Osteocyte (in vitro differentiated cells): ENCODE measurements around the gene RUNDC3A. TPM values are rescaled to one million over a fixed set of nuclear protein-coding genes. Genes with fewer than 3 reads are reported as not detected.
A peak's percentile ranks its signal among the peaks of the same experiment; 100 is the strongest.

Experiments used
- DNase-seq: peaks from one replicate; pipeline ENCODE4 v3.0.0; 2021; ENCODE audit warnings: mixed read lengths; ENCODE audit not compliant: unreplicated experiment; ENCODE audit errors: extremely low spot score
- H3K27ac Mint-ChIP-seq: one replicate; pipeline ENCODE4 v1.8.0; 2021; ENCODE audit warnings: mild to moderate bottlenecking, mixed read lengths; ENCODE audit not compliant: unreplicated experiment
- H3K27me3 Mint-ChIP-seq: one replicate; pipeline ENCODE4 v1.8.0; 2021; ENCODE audit warnings: mixed read lengths; ENCODE audit not compliant: unreplicated experiment
- H3K36me3 Mint-ChIP-seq: one replicate; pipeline ENCODE4 v1.8.0; 2021; ENCODE audit warnings: mixed read lengths; ENCODE audit not compliant: unreplicated experiment
- H3K4me1 Mint-ChIP-seq: one replicate; pipeline ENCODE4 v1.8.0; 2021; ENCODE audit warnings: mixed read lengths; ENCODE audit not compliant: unreplicated experiment
- H3K4me3 Mint-ChIP-seq: one replicate; pipeline ENCODE4 v1.8.0; 2021; ENCODE audit warnings: mild to moderate bottlenecking, moderate library complexity, mixed read lengths; ENCODE audit not compliant: unreplicated experiment
- H3K9me3 Mint-ChIP-seq: one replicate; pipeline ENCODE4 v1.8.0; 2021; ENCODE audit warnings: mixed read lengths; ENCODE audit not compliant: unreplicated experiment
- CTCF ChIP-seq: fragments of 200-600 bp; sonication (generic); IDR thresholded peaks from 2 replicates; pipeline ENCODE4 v1.5.0; 2021; ENCODE audit warnings: antibody characterized with exemption, mild to moderate bottlenecking, moderate library complexity
- total RNA-seq: library from RNA; stranded (reverse); gene quantifications from 2 replicates; pipeline ENCODE4 v1.2.1, GENCODE V29; 2021

RUNDC3A gene
- total RNA-seq, 1 donor from 2014 or later: 0.38 TPM

GRCh38 chr17:44320066-44320465 lies 11.7 kb downstream of the RUNDC3A start:
- Mint-ChIP-seq H3K27me3 (peaks cover 32% of the 10 kb centered on the region), H3K4me1 (peaks cover 20% of the 10 kb centered on the region), H3K36me3 (peaks cover 8% of the 10 kb centered on the region), H3K9me3 (no peaks in the 10 kb centered on the region), H3K27ac (no peak overlapping the region), H3K4me3 (no peak overlapping the region)
- no peak for DNase-seq
- TF ChIP-seq CTCF: no peak

GRCh38 chr17:44321246-44322120 lies 13.1 kb downstream of the RUNDC3A start:
- no peak for TF ChIP-seq CTCF
- Mint-ChIP-seq H3K4me1 (peaks cover 21% of the 10 kb centered on the region), H3K9me3 (no peaks in the 10 kb centered on the region), H3K4me3 (no peak overlapping the region), H3K36me3 (peaks cover 8% of the 10 kb centered on the region), H3K27ac (no peak overlapping the region), H3K27me3 (peaks cover 20% of the 10 kb centered on the region)
- no peak for DNase-seq

GRCh38 chr17:44322236-44322895 lies 14.0 kb downstream of the RUNDC3A start:
- H3K9me3 Mint-ChIP-seq: no peaks in the 10 kb centered on the region
- H3K4me1 Mint-ChIP-seq: peaks cover 24% of the 10 kb centered on the region
- peaks cover 11% of the 10 kb centered on the region for H3K27me3 Mint-ChIP-seq
- DNase-seq: no peak
- no peak overlapping the region for H3K4me3 Mint-ChIP-seq
- H3K27ac Mint-ChIP-seq: no peak overlapping the region
- H3K36me3 Mint-ChIP-seq: peaks cover 8% of the 10 kb centered on the region
- no peak for TF ChIP-seq CTCF

GRCh38 chr17:44323359-44324091 lies 15.1 kb downstream of the RUNDC3A start:
- Mint-ChIP-seq H3K27ac (no peak overlapping the region), H3K36me3 (peaks cover 8% of the 10 kb centered on the region), H3K27me3 (peaks cover under 1% of the 10 kb centered on the region), H3K4me3 (peak overlapping the region; percentile 79), H3K4me1 (peaks cover 26% of the 10 kb centered on the region), H3K9me3 (no peaks in the 10 kb centered on the region)
- no peak for TF ChIP-seq CTCF
- no peak for DNase-seq
